Parathyroid adenoma (tissue), 2 donors: ENCODE data around the gene ZCCHC7.

ENCODE experiments used
- H2AFZ ChIP-seq: fragments of 300-600 bp; sonication (generic); one replicate; pipeline ENCODE4 v1.7.0; 2017; ENCODE audit warnings: antibody characterized with exemption, mild to moderate bottlenecking
- H3K27ac ChIP-seq: fragments of 300-600 bp; sonication (generic); one replicate; pipeline ENCODE4 v1.7.0; 2017
- H3K27me3 ChIP-seq: fragments of 300-600 bp; sonication (generic); one replicate; pipeline ENCODE4 v1.7.0; 2017; ENCODE audit warnings: low read length; ENCODE audit not compliant: control insufficient read depth, insufficient read depth
- H3K36me3 ChIP-seq: fragments of 300-600 bp; sonication (generic); one replicate; pipeline ENCODE4 v1.7.0; 2017; ENCODE audit warnings: low read length; ENCODE audit not compliant: control insufficient read depth, insufficient read depth
- H3K4me1 ChIP-seq: fragments of 300-600 bp; sonication (generic); one replicate; pipeline ENCODE4 v1.7.0; 2017; ENCODE audit warnings: control low read depth
- H3K4me2 ChIP-seq: fragments of 300-600 bp; sonication (generic); one replicate; pipeline ENCODE4 v1.7.0; 2017; ENCODE audit warnings: low read length
- H3K4me3 ChIP-seq: fragments of 300-600 bp; sonication (generic); one replicate; pipeline ENCODE4 v1.7.0; 2017; ENCODE audit warnings: low read depth, low read length
- H3K79me2 ChIP-seq: fragments of 300-600 bp; sonication (generic); one replicate; pipeline ENCODE4 v1.7.0; 2017; ENCODE audit warnings: control low read depth
- H3K9ac ChIP-seq: fragments of 300-600 bp; sonication (generic); one replicate; pipeline ENCODE4 v1.7.0; 2017; ENCODE audit warnings: mild to moderate bottlenecking
- H3K9me3 ChIP-seq: fragments of 300-600 bp; sonication (generic); one replicate; pipeline ENCODE4 v1.7.0; 2017; ENCODE audit warnings: low read length; ENCODE audit not compliant: control insufficient read depth
- CTCF ChIP-seq: fragments of 300-600 bp; sonication (generic); IDR thresholded peaks from one replicate; pipeline ENCODE4 v1.7.0; 2017; ENCODE audit warnings: antibody characterized with exemption, mild to moderate bottlenecking
- donor health status: primary hyperparathyroidism.

Gene ZCCHC7

DNA sequence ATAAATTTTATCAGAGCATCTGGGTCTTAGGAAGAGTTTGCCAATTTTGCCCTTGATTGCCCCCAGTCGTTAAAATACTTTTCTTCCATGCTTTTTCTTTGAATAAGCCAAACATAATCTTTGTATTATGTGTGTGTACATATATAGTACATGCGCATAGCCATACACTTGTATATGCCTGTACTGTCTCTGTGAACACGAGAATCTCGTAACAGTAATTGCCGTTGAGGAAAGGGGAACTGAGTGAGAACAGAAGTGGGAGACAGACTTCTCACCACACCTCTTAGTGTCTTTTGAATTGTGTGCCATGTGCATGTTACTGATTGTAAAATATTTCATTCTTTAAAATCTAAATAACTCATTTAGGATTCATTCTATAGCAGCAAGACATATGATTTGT lies 222.5 kb downstream of the ZCCHC7 start:
- Histone ChIP-seq H3K4me2 (no peak overlapping the region), H3K36me3 (no peaks in the 10 kb centered on the region)

DNA sequence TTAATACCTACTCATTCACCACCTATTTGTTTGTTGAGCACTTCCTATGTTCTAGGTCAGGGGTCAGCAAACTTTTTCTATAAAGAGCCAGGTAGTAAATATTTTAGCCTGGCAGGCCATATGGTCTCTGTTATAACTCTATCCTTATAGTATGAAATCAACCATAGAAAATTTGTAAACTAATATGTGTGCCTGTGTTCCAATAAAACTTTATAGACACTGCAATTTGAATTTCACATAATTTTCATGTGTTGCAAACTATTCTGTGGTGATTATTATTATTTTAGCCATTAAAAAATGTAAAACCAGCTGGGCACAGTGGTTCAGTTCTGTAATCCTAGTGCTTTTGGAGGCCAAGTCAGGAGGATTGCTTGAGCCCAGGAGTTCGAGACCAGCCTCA lies 223.3 kb downstream of the ZCCHC7 start:
- H2AFZ ChIP-seq = no peak overlapping the region
- H3K36me3 ChIP-seq = no peaks in the 10 kb centered on the region
- H3K79me2 ChIP-seq = no peaks in the 10 kb centered on the region
- no peak overlapping the region for H3K9ac ChIP-seq
- no peaks in the 10 kb centered on the region for H3K4me1 ChIP-seq
- TF ChIP-seq CTCF = no peak
- no peak overlapping the region for H3K4me2 ChIP-seq
- H3K4me3 ChIP-seq = no peak overlapping the region
- H3K27me3 ChIP-seq = no peaks in the 10 kb centered on the region
- no peak overlapping the region for H3K27ac ChIP-seq
- H3K9me3 ChIP-seq = no peaks in the 10 kb centered on the region

More for the DNA sequence above, 222.5 kb downstream of the ZCCHC7 start:
- Histone ChIP-seq H3K4me1 (no peaks in the 10 kb centered on the region), H3K79me2 (no peaks in the 10 kb centered on the region), H3K9me3 (no peaks in the 10 kb centered on the region), H3K27me3 (no peaks in the 10 kb centered on the region), H3K27ac (no peak overlapping the region), H2AFZ (no peak overlapping the region), H3K4me3 (no peak overlapping the region), H3K9ac (no peak overlapping the region)
- TF ChIP-seq CTCF = no peak

- Histone ChIP-seq H3K4me2 (no peak overlapping the region), H3K27ac (no peak overlapping the region), H3K79me2 (no peaks in the 10 kb centered on the region), H3K4me1 (no peaks in the 10 kb centered on the region), H3K9ac (no peak overlapping the region), H3K36me3 (no peaks in the 10 kb centered on the region), H2AFZ (no peak overlapping the region), H3K4me3 (no peak overlapping the region), H3K27me3 (no peaks in the 10 kb centered on the region), H3K9me3 (no peaks in the 10 kb centered on the region)
- TF ChIP-seq CTCF = no peak
Observed at GRCh38 chr9:37345038-37345437, 224.7 kb downstream of the ZCCHC7 start.

DNA sequence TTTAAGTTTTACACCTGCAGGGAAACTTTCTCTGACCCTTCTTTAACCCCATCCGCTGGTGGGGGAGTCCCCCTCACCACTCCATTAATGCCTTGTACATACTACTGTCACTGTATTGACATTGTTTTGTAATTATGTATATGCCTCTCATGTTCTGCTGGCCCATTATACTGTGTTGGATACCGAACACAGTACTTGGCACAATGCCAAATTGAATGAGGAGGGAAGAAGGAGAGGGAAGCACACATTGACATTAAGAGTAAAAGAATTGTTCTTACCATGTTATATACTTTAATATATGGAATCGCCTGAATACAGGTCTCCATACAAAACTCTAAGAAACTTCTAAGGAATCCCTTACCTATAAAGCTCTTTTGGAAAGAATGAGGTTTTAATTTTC lies 228.5 kb downstream of the ZCCHC7 start:
- no peaks in the 10 kb centered on the region for H3K79me2 ChIP-seq
- H3K4me3 ChIP-seq = no peak overlapping the region
- no peaks in the 10 kb centered on the region for H3K27me3 ChIP-seq
- no peak overlapping the region for H3K27ac ChIP-seq
- TF ChIP-seq CTCF = no peak
- no peaks in the 10 kb centered on the region for H3K4me1 ChIP-seq
- H3K9me3 ChIP-seq = no peaks in the 10 kb centered on the region
- H3K4me2 ChIP-seq = no peak overlapping the region
- H3K36me3 ChIP-seq = no peaks in the 10 kb centered on the region
- no peak overlapping the region for H2AFZ ChIP-seq
- no peak overlapping the region for H3K9ac ChIP-seq

GRCh38 chr9:37350486-37351190 lies 230.3 kb downstream of the ZCCHC7 start:
- TF ChIP-seq CTCF = no peak
- H3K4me2 ChIP-seq = no peak overlapping the region
- no peak overlapping the region for H2AFZ ChIP-seq
- no peaks in the 10 kb centered on the region for H3K27me3 ChIP-seq
- no peak overlapping the region for H3K9ac ChIP-seq
- no peak overlapping the region for H3K4me3 ChIP-seq
- H3K27ac ChIP-seq = no peak overlapping the region
- no peaks in the 10 kb centered on the region for H3K4me1 ChIP-seq
- H3K36me3 ChIP-seq = no peaks in the 10 kb centered on the region
- no peaks in the 10 kb centered on the region for H3K79me2 ChIP-seq
- no peaks in the 10 kb centered on the region for H3K9me3 ChIP-seq
